H1 (cell line): Measurements from ENCODE around the gene ATCAY.

Experiments used
- ASH2L ChIP-seq: fragments of 200-600, 300-600 bp; sonication (generic); IDR thresholded peaks from one replicate; pipeline ENCODE4 v1.7.1; 2017; ENCODE audit warnings: low read length
- CTCF ChIP-seq, 3 experiments: IDR thresholded peaks; 1 replicate in 2 of 3; 2 replicates in 1 of 3; pipeline versions ENCODE4 v1.5.1 to v1.6.1; 2011; ENCODE audit warnings: low read length in 3 of 3, mild to moderate bottlenecking in 3 of 3, inconsistent platforms in 2 of 3, low read depth in 1 of 3, moderate library complexity in 1 of 3; ENCODE audit not compliant: insufficient read depth in 1 of 3; ENCODE audit errors: control extremely low read depth in 1 of 3
- MAFK ChIP-seq: IDR thresholded peaks from 2 replicates; pipeline ENCODE4 v1.6.1; 2012; ENCODE audit warnings: low read depth, mild to moderate bottlenecking, improper control_type of control experiment, low read length
- MAX ChIP-seq: IDR thresholded peaks from 2 replicates; pipeline ENCODE4 v1.6.1; 2012; ENCODE audit warnings: inconsistent platforms
- NRF1 ChIP-seq: IDR thresholded peaks from 2 replicates; pipeline ENCODE4 v1.6.1; 2011; ENCODE audit warnings: mild to moderate bottlenecking, low read depth, low read length, improper control_type of control experiment
- POLR2A ChIP-seq, 2 experiments: IDR thresholded peaks; 1 replicate in 1 of 2; 2 replicates in 1 of 2; pipeline ENCODE4 v1.6.1; 2011; ENCODE audit warnings: low read depth in 2 of 2, low read length in 2 of 2, mild to moderate bottlenecking in 2 of 2; ENCODE audit errors: control extremely low read depth in 1 of 2
- POLR2AphosphoS5 ChIP-seq: IDR thresholded peaks from 2 replicates; pipeline ENCODE4 v1.6.1; 2011; ENCODE audit warnings: low read depth, low read length
- RAD21 ChIP-seq, 2 experiments: IDR thresholded peaks in 1 of 2; conservative IDR thresholded peaks in 1 of 2; 2 replicates each; pipeline ENCODE4 v1.6.1; 2011; ENCODE audit warnings: low read depth in 2 of 2, low read length in 2 of 2, improper control_type of control experiment in 1 of 2, inconsistent platforms in 1 of 2, mild to moderate bottlenecking in 1 of 2, moderate library complexity in 1 of 2
- RBBP5 ChIP-seq: IDR thresholded peaks from 2 replicates; pipeline ENCODE4 v1.7.1; 2012; ENCODE audit warnings: low read depth, mild to moderate bottlenecking, inconsistent platforms, low read length, moderate library complexity, borderline replicate concordance
- RXRA ChIP-seq: IDR thresholded peaks from 2 replicates; pipeline ENCODE4 v1.6.1; 2011; ENCODE audit warnings: low read depth, mild to moderate bottlenecking, low read length, moderate library complexity; ENCODE audit not compliant: insufficient read depth
- SP2 ChIP-seq: IDR thresholded peaks from 2 replicates; pipeline ENCODE4 v1.6.1; 2012; ENCODE audit warnings: mild to moderate bottlenecking, low read length, inconsistent platforms
- TCF12 ChIP-seq: IDR thresholded peaks from 2 replicates; pipeline ENCODE4 v1.6.1; 2011; ENCODE audit warnings: low read depth, mild to moderate bottlenecking, low read length
- TEAD4 ChIP-seq: IDR thresholded peaks from 2 replicates; pipeline ENCODE4 v1.6.1; 2012; ENCODE audit warnings: low read depth, low read length, inconsistent platforms, mixed read lengths
- YY1 ChIP-seq: IDR thresholded peaks from 2 replicates; pipeline ENCODE4 v1.6.1; 2011; ENCODE audit warnings: low read depth, mild to moderate bottlenecking, low read length

- TF ChIP-seq POLR2AphosphoS5 (no peak), NRF1 (no peak), POLR2A (IDR thresholded peaks at IDR 0.05; ENCODE audit: control extremely low read depth in 1 of 2, low read depth in 2 of 2, low read length in 2 of 2) (no peak), CTCF (IDR thresholded peaks at IDR 0.05; ENCODE audit: control extremely low read depth in 1 of 3, insufficient read depth in 1 of 3, low read depth in 1 of 3, low read length in 3 of 3) (no peak), YY1 (no peak), MAX (no peak), RXRA (no peak), TCF12 (no peak), RAD21 (IDR thresholded peaks at IDR 0.05 in 1 of 2, conservative IDR thresholded peaks at IDR 0.05 in 1 of 2; ENCODE audit: low read depth in 2 of 2, low read length in 2 of 2) (no peak), ASH2L (no peak), SP2 (no peak), TEAD4 (no peak), MAFK (peak; percentile 82; the same call in 1 of the 2 replicates), RBBP5 (no peak)
Measured at GRCh38 chr19:3842948-3843347, 37.5 kb upstream of the ATCAY start.
